HepG2 (cell line): Measurements from ENCODE around the gene YWHAB. TPM values are rescaled to one million over a fixed set of nuclear protein-coding genes. Genes with fewer than 3 reads are reported as not detected.

ENCODE experiments used
- ATAC-seq: fragments of 200-7000 bp; cut with Tn5 transposase; 3 replicates; pipeline ENCODE4 v1.9.1; 2020; ENCODE audit warnings: mild to moderate bottlenecking, moderate library complexity
- BruUV-seq: library from RNA; stranded (reverse); fragments of 400-500 nt; replicated peaks from 2 replicates; lab custom pipeline; 2021; lab: Mats Ljungman, UMichigan
- CTCF ChIA-PET: fragments of 300-600 bp; formaldehyde crosslinking; extraction: SDS; loops from one replicate; lab custom pipeline; 2021; ENCODE audit warnings: low total read pairs, inconsistent platforms, low intra/inter-chr PET ratio; lab: Yijun Ruan, JAX
- POLR2A ChIA-PET: fragments of 350-600 bp; sonication (Branson Sonifier 250); formaldehyde crosslinking; loops from one replicate; lab custom pipeline; 2020; ENCODE audit warnings: antibody characterized with exemption, inconsistent platforms; lab: Yijun Ruan, JAX
- DNase-seq: peaks from one replicate; pipeline ENCODE4 v3.0.0-alpha.2; 2015; ENCODE audit warnings: low spot score
- FAIRE-seq: peaks from 3 replicates; lab custom pipeline; 2011; peaks lifted over from hg19 to GRCh38; lab: Jason Lieb, UNC
- H2AFZ ChIP-seq: one replicate; pipeline ENCODE4 v1.6.1; 2011; ENCODE audit warnings: low read length, inconsistent platforms
- H3K27ac ChIP-seq: fragments of 300-600 bp; 3 replicates; pipeline ENCODE4 v1.8.0; 2011; ENCODE audit warnings: mixed run types, mild to moderate bottlenecking, mixed read lengths, low read length, inconsistent platforms; ENCODE audit not compliant: insufficient read depth; ENCODE audit errors: extremely low read length
- H3K27me3 ChIP-seq, 2 experiments: fragments of 200-600 bp in 1 of 2; 2 replicates in 1 of 2; 3 replicates in 1 of 2; pipeline versions ENCODE4 v1.6.0 to v1.8.0; 2011; ENCODE audit warnings: low read length in 2 of 2, mild to moderate bottlenecking in 2 of 2, moderate library complexity in 2 of 2, inconsistent platforms in 1 of 2; ENCODE audit not compliant: insufficient read depth in 2 of 2, control insufficient read depth in 1 of 2
- H3K36me3 ChIP-seq, 2 experiments: fragments of 200-600 bp in 1 of 2; replicated peaks in 1 of 2; 2 replicates in 1 of 2; 3 replicates in 1 of 2; pipeline versions ENCODE4 v1.5.1 to v1.8.0; 2011; ENCODE audit warnings: low read length in 2 of 2, inconsistent platforms in 1 of 2; ENCODE audit not compliant: insufficient read depth in 2 of 2, control insufficient read depth in 1 of 2
- H3K4me1 ChIP-seq: 2 replicates; pipeline ENCODE4 v1.5.1; 2012; ENCODE audit warnings: low read length, inconsistent platforms; ENCODE audit not compliant: insufficient read depth
- H3K4me2 ChIP-seq: 2 replicates; pipeline ENCODE4 v1.6.0; 2011; ENCODE audit warnings: low read depth, low read length, inconsistent platforms
- H3K4me3 ChIP-seq, 3 experiments: fragments of 200-600 bp in 1 of 3; sonication (generic), shearing (Covaris generic) in 1 of 3; replicated peaks in 1 of 3; 2 replicates each; pipeline ENCODE4 v1.5.1; 2011 to 2016; ENCODE audit warnings: low read length in 3 of 3, inconsistent platforms in 2 of 3, low read depth in 2 of 3, mild to moderate bottlenecking in 2 of 3, control low read depth in 1 of 3, mixed read lengths in 1 of 3; ENCODE audit not compliant: insufficient read depth in 1 of 3
- H3K79me2 ChIP-seq: one replicate; pipeline ENCODE4 v1.6.1; 2011; ENCODE audit warnings: low read length, inconsistent platforms; ENCODE audit not compliant: insufficient read depth
- H3K9ac ChIP-seq: 2 replicates; pipeline ENCODE4 v1.6.0; 2011; ENCODE audit warnings: mild to moderate bottlenecking, low read depth, low read length, inconsistent platforms; ENCODE audit not compliant: insufficient read depth
- H3K9me3 ChIP-seq: 2 replicates; pipeline ENCODE4 v1.5.1; 2012; ENCODE audit warnings: mild to moderate bottlenecking, low read length
- H4K20me1 ChIP-seq: 2 replicates; pipeline ENCODE4 v1.6.0; 2011; ENCODE audit warnings: inconsistent platforms, mild to moderate bottlenecking, low read length, moderate library complexity; ENCODE audit not compliant: insufficient read depth
- SP140L ChIP-seq: sonication (generic); formaldehyde crosslinking; IDR thresholded peaks from 2 replicates; pipeline ENCODE4 v1.4.0; 2020; ENCODE audit warnings: missing genetic modification reagents, borderline replicate concordance
- ZNF326 ChIP-seq: sonication (generic); formaldehyde crosslinking; IDR thresholded peaks from 2 replicates; pipeline ENCODE4 v1.4.0; 2020; ENCODE audit warnings: missing genetic modification reagents, borderline replicate concordance
- WGBS: methylation state at CpG from one replicate; pipeline ENCODE4 v1.1.6; 2017; ENCODE audit warnings: low lambda C conversion rate; 5-methylcytosine and 5-hydroxymethylcytosine counted together
- in situ Hi-C: cut with HindIII; loops from 2 replicates; pipeline ENCODE4 v1.10.0; 2017; ENCODE audit warnings: low pct_unique_long_range_greater_than_20kb; ENCODE audit not compliant: extremely low pct_ligation_motif_present
- intact Hi-C: fragments of 100-400 bp; cut with micrococcal nuclease; formaldehyde crosslinking; loops from one replicate; pipeline ENCODE4 v1.10.0; 2022; ENCODE audit not compliant: unreplicated experiment
- polyA plus RNA-seq, 8 experiments: library from polyadenylated mRNA; depleted of rRNA in 3 of 8; stranded (reverse) in 7 of 8; unstranded in 1 of 8; fragments of >200 nt; fragmentation: Illumina TruSeq in 4 of 8; extraction: Trizol in 4 of 8; gene quantifications; 2 replicates each; pipeline versions ENCODE4 v1.2.1 to v1.2.3, GENCODE V29; 2011 to 2016; ENCODE audit warnings: low read depth in 4 of 8, missing spikeins in 1 of 8, mixed read lengths in 1 of 8; ENCODE audit not compliant: insufficient read depth in 1 of 8
- total RNA-seq, 5 experiments: library from RNA; depleted of rRNA; stranded (reverse); fragments of >200 nt; fragmentation: Illumina TruSeq; extraction: Trizol; gene quantifications; 2 replicates each; pipeline ENCODE4 v1.2.3, GENCODE V29; 2016; ENCODE audit warnings: low read depth in 1 of 5
- TF ChIP-seq, protein P1 (sequence below): sonication (generic); formaldehyde crosslinking; IDR thresholded peaks from 2 replicates; pipeline ENCODE4 v1.4.0; 2020; ENCODE audit warnings: missing genetic modification reagents, low read depth, mild to moderate bottlenecking, borderline replicate concordance
- TF ChIP-seq, protein P2 (sequence below): sonication (generic); formaldehyde crosslinking; conservative IDR thresholded peaks from 2 replicates; pipeline ENCODE4 v1.4.0; 2020; ENCODE audit warnings: missing genetic modification reagents

YWHAB gene
- total and polyA plus RNA-seq, 2 of the 13 experiments (the other 11 are each of a cell fraction or from before 2014, with no cell fraction given) = 77.2 to 121 TPM

DNA sequence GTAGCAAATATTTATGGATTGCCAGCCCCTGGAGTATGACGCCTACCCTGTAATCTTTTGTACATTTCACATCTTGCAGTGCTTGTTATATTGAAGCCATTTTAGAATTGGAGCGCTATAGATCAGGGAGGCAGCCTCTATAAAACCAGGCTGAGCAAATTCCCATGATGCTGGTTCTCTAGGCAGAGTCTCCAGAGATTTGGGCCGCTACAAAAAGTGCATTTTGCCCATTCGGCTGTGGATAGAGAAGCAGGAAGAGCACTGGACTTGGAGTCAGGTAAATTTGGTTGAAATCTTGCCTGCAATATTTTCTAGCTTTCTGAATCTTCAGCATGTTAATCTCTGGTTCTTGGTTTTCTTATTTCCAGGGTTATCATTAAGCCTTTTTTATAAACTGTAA lies 2.0 kb downstream of the YWHAB start:
- peak overlapping the region; percentile 83 for H3K4me2 ChIP-seq
- no TSS peak for BruUV-seq
- H3K9me3 ChIP-seq = no peaks in the 10 kb centered on the region
- no peak overlapping the region for H3K27ac ChIP-seq
- H2AFZ ChIP-seq = no peak overlapping the region
- H3K27me3 ChIP-seq = no peaks in the 10 kb centered on the region; a peak in 1 of 5 replicates
- peaks cover 69% of the 10 kb centered on the region for H3K79me2 ChIP-seq
- ATAC-seq = no peak
- H3K4me3 ChIP-seq = peak overlapping the region; percentile 88 to 97 (median 92); a peak in 5 of 6 replicates
- in situ Hi-C loops = no loop called here
- CTCF ChIA-PET = no interaction called here
- POLR2A ChIA-PET = interaction anchor here (1.0 to 3.0 kb wide), 3 partner anchors 9 to 23 kb away, joined by 3 to 14 read pairs (median 8); partner anchors contain the start of gene PABPC1L
- intact Hi-C loops = loop anchor here (10.0 kb wide), 1 partner anchor 673 kb away; the partner anchor contains the start of gene OSER1
- DNase-seq = no peak
- FAIRE-seq = no peak
- peak overlapping the region; percentile 99; the same call in 1 of the 2 replicates for H3K9ac ChIP-seq
- peaks cover 1 to 17% of the 10 kb centered on the region in 2 experiments; a peak in 4 of 5 replicates for H3K36me3 ChIP-seq
- 78% methylated on average over 4 of the region's 4 CpGs for WGBS
- TF ChIP-seq ZNF326 (CRISPR knock-in tag) (no peak), SP140L (0 out of 2 replicates have a peak, but pooled peaks have one; percentile 15)
- TF ChIP-seq, protein P1, sequence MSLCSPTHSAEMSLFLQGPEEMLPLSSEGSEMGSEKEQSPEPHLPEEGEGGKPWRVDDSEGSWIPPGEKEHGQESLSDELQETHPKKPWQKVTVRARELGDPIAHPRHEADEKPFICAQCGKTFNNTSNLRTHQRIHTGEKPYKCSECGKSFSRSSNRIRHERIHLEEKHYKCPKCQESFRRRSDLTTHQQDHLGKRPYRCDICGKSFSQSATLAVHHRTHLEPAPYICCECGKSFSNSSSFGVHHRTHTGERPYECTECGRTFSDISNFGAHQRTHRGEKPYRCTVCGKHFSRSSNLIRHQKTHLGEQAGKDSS (CRISPR knock-in tag) = 0 out of 2 replicates have a peak, but pooled peaks have one; percentile 55
- TF ChIP-seq, protein P2, sequence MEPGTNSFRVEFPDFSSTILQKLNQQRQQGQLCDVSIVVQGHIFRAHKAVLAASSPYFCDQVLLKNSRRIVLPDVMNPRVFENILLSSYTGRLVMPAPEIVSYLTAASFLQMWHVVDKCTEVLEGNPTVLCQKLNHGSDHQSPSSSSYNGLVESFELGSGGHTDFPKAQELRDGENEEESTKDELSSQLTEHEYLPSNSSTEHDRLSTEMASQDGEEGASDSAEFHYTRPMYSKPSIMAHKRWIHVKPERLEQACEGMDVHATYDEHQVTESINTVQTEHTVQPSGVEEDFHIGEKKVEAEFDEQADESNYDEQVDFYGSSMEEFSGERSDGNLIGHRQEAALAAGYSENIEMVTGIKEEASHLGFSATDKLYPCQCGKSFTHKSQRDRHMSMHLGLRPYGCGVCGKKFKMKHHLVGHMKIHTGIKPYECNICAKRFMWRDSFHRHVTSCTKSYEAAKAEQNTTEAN (CRISPR knock-in tag) = no peak
- H4K20me1 ChIP-seq = peaks cover 58% of the 10 kb centered on the region
- peaks cover 60% of the 10 kb centered on the region for H3K4me1 ChIP-seq
